ENCODE results near the gene TMEM14A. TPM values are rescaled to one million over a fixed set of nuclear protein-coding genes. Genes with fewer than 3 reads are reported as not detected.
A peak's percentile ranks its signal among the peaks of the same experiment; 100 is the strongest.

TMEM14A gene
- total and polyA plus RNA-seq, 2 of the 8 experiments (the other 6 are each of a cell fraction or from before 2014, with no cell fraction given): 11.1 to 11.2 TPM

GRCh38 chr6:52736145-52736544, 65.2 kb downstream of the TMEM14A start:
- Histone ChIP-seq H3K79me2 (ENCODE audit: control insufficient read depth in 1 of 2, insufficient read depth in 2 of 2, low read length in 2 of 2) (no peaks in the 10 kb centered on the region), H2BK20ac (ENCODE audit: low read length) (no peak overlapping the region), H2BK5ac (ENCODE audit: low read depth, low read length) (no peak overlapping the region), H3K18ac (ENCODE audit: extremely low read depth, low read length) (no peak overlapping the region), H2BK15ac (ENCODE audit: low read length) (no peak overlapping the region), H2BK120ac (replicated peaks; ENCODE audit: low read depth, low read length) (no peak overlapping the region), H4K91ac (replicated peaks; ENCODE audit: insufficient read length, low read length) (no peak overlapping the region), H2AK5ac (ENCODE audit: low read depth, low read length) (no peak overlapping the region), H4K20me1 (replicated peaks in 1 of 2; ENCODE audit: control insufficient read depth in 1 of 2, insufficient read depth in 2 of 2, low read length in 2 of 2) (no peaks in the 10 kb centered on the region), H3K4me2 (ENCODE audit: insufficient read depth in 1 of 2, low read depth in 2 of 2, low read length in 2 of 2) (peak overlapping the region; percentile 6 to 15; a peak in 2 of 4 replicates), H3K4me1 (replicated peaks in 1 of 4; ENCODE audit: control insufficient read depth in 3 of 4, insufficient read depth in 4 of 4, low read length in 3 of 4) (peaks cover 0 to 8% (median 2%) of the 10 kb centered on the region in 4 experiments; a peak in 3 of 7 replicates), H3K9ac (replicated peaks in 1 of 4; ENCODE audit: extremely low read depth in 1 of 4, low read depth in 3 of 4, low read length in 3 of 4) (no peak overlapping the region), H3K27me3 (replicated peaks in 1 of 4; ENCODE audit: control insufficient read depth in 3 of 4, extremely low read depth in 1 of 4, insufficient read depth in 3 of 4, low read length in 3 of 4) (no peaks in the 10 kb centered on the region), H3K23ac (ENCODE audit: insufficient read length) (no peak overlapping the region), H2AFZ (ENCODE audit: low read length) (no peak overlapping the region), H3K14ac (ENCODE audit: insufficient read length) (no peak overlapping the region), H3K27ac (ENCODE audit: low read depth, low read length) (no peak overlapping the region), H3K23me2 (ENCODE audit: low read depth, low read length) (no peaks in the 10 kb centered on the region), H3K4me3 (ENCODE audit: extremely low read depth in 1 of 4, insufficient read depth in 2 of 4, low read depth in 3 of 4, low read length in 4 of 4) (no peak overlapping the region), H3K9me3 (ENCODE audit: insufficient read depth in 2 of 2, low read depth in 1 of 2, low read length in 1 of 2) (no peaks in the 10 kb centered on the region), H3K79me1 (ENCODE audit: low read depth, low read length) (no peaks in the 10 kb centered on the region; the same call in 1 of the 2 replicates), H3K36me3 (ENCODE audit: control insufficient read depth in 2 of 4, insufficient read depth in 4 of 4, low read length in 3 of 4) (no peaks in the 10 kb centered on the region), H4K8ac (ENCODE audit: extremely low read depth, insufficient read depth, low read length) (no peak overlapping the region), H3K56ac (replicated peaks; ENCODE audit: insufficient read length, low read depth, low read length) (no peak overlapping the region), H4K5ac (ENCODE audit: insufficient read length, low read depth, low read length) (no peak overlapping the region), H2BK12ac (ENCODE audit: low read depth, low read length) (no peak overlapping the region), H3K4ac (replicated peaks; ENCODE audit: insufficient read length, low read depth, low read length) (no peak overlapping the region)
- no peak for DNase-seq (ENCODE audit: low read depth in 1 of 2, low spot score in 2 of 2)
- CTCF ChIA-PET (ENCODE audit: partially characterized antibody): interaction anchor here (1.3 kb wide), 1 partner anchor 10 kb away, joined by 4 read pairs; no protein-coding TSS in a partner anchor
- peak; percentile 66 for FAIRE-seq
- WGBS, 2 experiments (ENCODE audit: extremely low coverage in 1 of 2, insufficient coverage in 1 of 2, insufficient read length in 1 of 2, insufficient replicate concordance in 2 of 2, low coverage in 1 of 2, low lambda C conversion rate in 2 of 2, missing lambda C conversion rate in 1 of 2): 79% methylated on average over 1 of the region's 1 CpG; no CpG with 5 or more reads in 1 of the 2 experiments
- TF ChIP-seq TEAD4 (IDR thresholded peaks at IDR 0.05; ENCODE audit: low read depth, low read length) (no peak), NANOG (IDR thresholded peaks at IDR 0.05; ENCODE audit: insufficient read depth, low read depth, low read length, poor library complexity, severe bottlenecking) (peak; percentile 80), CEBPB (IDR thresholded peaks at IDR 0.05; ENCODE audit: low read depth, low read length) (peak; percentile 47; the same call in 1 of the 2 replicates), RXRA (IDR thresholded peaks at IDR 0.05; ENCODE audit: insufficient read depth, low read depth, low read length) (no peak)
- POLR2A ChIA-PET (ENCODE audit: partially characterized antibody): no interaction called here
